ENCODE measurements around the gene ZBTB24. TPM values are rescaled to one million over a fixed set of nuclear protein-coding genes. Genes with fewer than 3 reads are reported as not detected.

Gene ZBTB24
- total RNA-seq, 3 donors from 2014 or later: 6.5 to 7.7 (median 6.9) TPM

- no peaks in the 10 kb centered on the region for H3K4me1 ChIP-seq (ENCODE audit: low read depth)
- DNase-seq (no peak), ATAC-seq (no peak)
- no peaks in the 10 kb centered on the region for H3K9me3 ChIP-seq
- no peak overlapping the region for H3K4me3 ChIP-seq
- intact Hi-C loops (cut with DNase I, micrococcal nuclease): no loop called here
- H3K36me3 ChIP-seq (ENCODE audit: low read depth): no peaks in the 10 kb centered on the region
- no peak for TF ChIP-seq CTCF (IDR thresholded peaks at IDR 0.05)
Measured at GRCh38 chr6:109434456-109434855, 48.6 kb downstream of the ZBTB24 start.

GRCh38 chr6:109429496-109429895, 53.5 kb downstream of the ZBTB24 start:
- H3K36me3 ChIP-seq (ENCODE audit: low read depth): no peaks in the 10 kb centered on the region
- intact Hi-C loops (cut with DNase I, micrococcal nuclease): no loop called here
- no peaks in the 10 kb centered on the region for H3K4me1 ChIP-seq (ENCODE audit: low read depth)
- no peak overlapping the region for H3K4me3 ChIP-seq
- DNase-seq: no peak
- TF ChIP-seq CTCF (IDR thresholded peaks at IDR 0.05): no peak
- no peak for ATAC-seq
- no peaks in the 10 kb centered on the region for H3K9me3 ChIP-seq

- Histone ChIP-seq H3K4me1 (ENCODE audit: low read depth) (no peaks in the 10 kb centered on the region), H3K9me3 (no peaks in the 10 kb centered on the region), H3K4me3 (no peak overlapping the region), H3K36me3 (ENCODE audit: low read depth) (no peaks in the 10 kb centered on the region)
- DNase-seq: no peak
- TF ChIP-seq CTCF (IDR thresholded peaks at IDR 0.05): no peak
- intact Hi-C loops (cut with DNase I, micrococcal nuclease): no loop called here
- peak; percentile 68 for ATAC-seq
Measured at GRCh38 chr6:109428889-109429477, 54.0 kb downstream of the ZBTB24 start.

- Histone ChIP-seq H3K9me3 (no peaks in the 10 kb centered on the region), H3K4me3 (no peak overlapping the region), H3K4me1 (ENCODE audit: low read depth) (no peaks in the 10 kb centered on the region), H3K36me3 (ENCODE audit: low read depth) (no peaks in the 10 kb centered on the region)
- no peak for DNase-seq
- intact Hi-C loops (cut with DNase I, micrococcal nuclease): no loop called here
- no peak for ATAC-seq
- TF ChIP-seq CTCF (IDR thresholded peaks at IDR 0.05): no peak
Measured at GRCh38 chr6:109424946-109425345, 58.1 kb downstream of the ZBTB24 start.

- Histone ChIP-seq H3K36me3 (ENCODE audit: low read depth) (no peaks in the 10 kb centered on the region), H3K9me3 (no peaks in the 10 kb centered on the region), H3K4me1 (ENCODE audit: low read depth) (no peaks in the 10 kb centered on the region), H3K4me3 (no peak overlapping the region)
- no peak for DNase-seq
- intact Hi-C loops (cut with DNase I, micrococcal nuclease): no loop called here
- TF ChIP-seq CTCF (IDR thresholded peaks at IDR 0.05): no peak
- ATAC-seq: no peak
Measured at GRCh38 chr6:109421184-109421583, 61.8 kb downstream of the ZBTB24 start.

GRCh38 chr6:109420751-109421150, 62.3 kb downstream of the ZBTB24 start:
- Histone ChIP-seq H3K36me3 (ENCODE audit: low read depth) (no peaks in the 10 kb centered on the region), H3K4me1 (ENCODE audit: low read depth) (no peaks in the 10 kb centered on the region), H3K4me3 (no peak overlapping the region), H3K9me3 (no peaks in the 10 kb centered on the region)
- no peak for TF ChIP-seq CTCF (IDR thresholded peaks at IDR 0.05)
- ATAC-seq (no peak), DNase-seq (no peak)
- intact Hi-C loops (cut with DNase I, micrococcal nuclease): no loop called here

Measured in mucosa of descending colon (tissue), 3 donors.